HepG2 (cell line): ENCODE measurements around the gene TUBB2B. TPM values are rescaled to one million over a fixed set of nuclear protein-coding genes. Genes with fewer than 3 reads are reported as not detected.

Source experiments
- ATF2 ChIP-seq: sonication (generic); formaldehyde crosslinking; IDR thresholded peaks from 2 replicates; pipeline ENCODE4 v1.4.0; 2020; ENCODE audit warnings: missing genetic modification reagents
- ELF1 ChIP-seq: sonication (generic); formaldehyde crosslinking; IDR thresholded peaks from 2 replicates; pipeline ENCODE4 v1.4.0; 2020; ENCODE audit warnings: missing genetic modification reagents
- FOXP4 ChIP-seq: sonication (generic); formaldehyde crosslinking; IDR thresholded peaks from 2 replicates; pipeline ENCODE4 v1.4.0; 2020; ENCODE audit warnings: missing genetic modification reagents
- IRF2 ChIP-seq: IDR thresholded peaks from 2 replicates; pipeline ENCODE4 v1.6.1; 2018; ENCODE audit warnings: missing genetic modification reagents, missing compliant biosample characterization
- KMT2B ChIP-seq: IDR thresholded peaks from 2 replicates; pipeline ENCODE4 v1.6.1; 2016; ENCODE audit warnings: missing genetic modification reagents, missing compliant biosample characterization
- POGZ ChIP-seq: sonication (generic); formaldehyde crosslinking; IDR thresholded peaks from 2 replicates; pipeline ENCODE4 v1.4.0; 2020; ENCODE audit warnings: mild to moderate bottlenecking, missing genetic modification reagents
- PRDM10 ChIP-seq: sonication (generic); formaldehyde crosslinking; IDR thresholded peaks from 2 replicates; pipeline ENCODE4 v1.4.0; 2020; ENCODE audit warnings: low read depth, missing genetic modification reagents
- RARA ChIP-seq: IDR thresholded peaks from 2 replicates; pipeline ENCODE4 v1.6.1; 2016; ENCODE audit warnings: missing genetic modification reagents, missing compliant biosample characterization
- RFXANK ChIP-seq: IDR thresholded peaks from 2 replicates; pipeline ENCODE4 v1.6.1; 2016
- TFDP1 ChIP-seq: IDR thresholded peaks from 2 replicates; pipeline ENCODE4 v1.6.1; 2016; ENCODE audit warnings: missing compliant biosample characterization, missing genetic modification reagents, borderline replicate concordance
- ZNF512B ChIP-seq: sonication (generic); formaldehyde crosslinking; IDR thresholded peaks from 2 replicates; pipeline ENCODE4 v1.5.1; 2020; ENCODE audit warnings: missing genetic modification reagents, mild to moderate bottlenecking, borderline replicate concordance
- ZNF672 ChIP-seq: sonication (generic); formaldehyde crosslinking; IDR thresholded peaks from 2 replicates; pipeline ENCODE4 v1.8.1; 2022; ENCODE audit warnings: missing genetic modification reagents
- ZNF775 ChIP-seq: sonication (generic); formaldehyde crosslinking; IDR thresholded peaks from 2 replicates; pipeline ENCODE4 v1.4.0; 2020; ENCODE audit warnings: missing genetic modification reagents, mild to moderate bottlenecking, moderate library complexity, borderline replicate concordance
- ZNF850 ChIP-seq: sonication (generic); formaldehyde crosslinking; conservative IDR thresholded peaks from 2 replicates; pipeline ENCODE4 v1.9.0; 2021; ENCODE audit warnings: mild to moderate bottlenecking, missing genetic modification reagents
- ZNF891 ChIP-seq: sonication (generic); formaldehyde crosslinking; IDR thresholded peaks from 2 replicates; pipeline ENCODE4 v1.5.0; 2020; ENCODE audit warnings: mild to moderate bottlenecking, missing genetic modification reagents
- polyA plus RNA-seq, 8 experiments: library from polyadenylated mRNA; depleted of rRNA in 3 of 8; stranded (reverse) in 7 of 8; unstranded in 1 of 8; fragments of >200 nt; fragmentation: Illumina TruSeq in 4 of 8; extraction: Trizol in 4 of 8; gene quantifications; 2 replicates each; pipeline versions ENCODE4 v1.2.1 to v1.2.3, GENCODE V29; 2011 to 2016; ENCODE audit warnings: low read depth in 4 of 8, missing spikeins in 1 of 8, mixed read lengths in 1 of 8; ENCODE audit not compliant: insufficient read depth in 1 of 8
- total RNA-seq, 5 experiments: library from RNA; depleted of rRNA; stranded (reverse); fragments of >200 nt; fragmentation: Illumina TruSeq; extraction: Trizol; gene quantifications; 2 replicates each; pipeline ENCODE4 v1.2.3, GENCODE V29; 2016; ENCODE audit warnings: low read depth in 1 of 5

TUBB2B gene
- total and polyA plus RNA-seq, 2 of the 13 experiments (the other 11 are each of a cell fraction or from before 2014, with no cell fraction given) = 10.3 to 23.6 TPM

GRCh38 chr6:3259491-3259958, 32.1 kb upstream of the TUBB2B start (continued):
- 0 out of 2 replicates have a peak, but pooled peaks have one; percentile 25 for TF ChIP-seq PRDM10
- no peak for TF ChIP-seq FOXP4
- no peak for TF ChIP-seq ZNF512B (CRISPR knock-in tag)
- no peak for TF ChIP-seq ZNF850 (CRISPR knock-in tag)
- no peak for TF ChIP-seq ZNF672 (CRISPR knock-in tag)
- TF ChIP-seq ATF2 = peak; percentile 50; the same call in 1 of the 2 replicates
- TF ChIP-seq RFXANK (CRISPR knock-in tag) = no peak
- TF ChIP-seq IRF2 (CRISPR knock-in tag) = 0 out of 2 replicates have a peak, but pooled peaks have one; percentile 22
- peak; percentile 30; the same call in 1 of the 2 replicates for TF ChIP-seq ELF1 (CRISPR knock-in tag)
- TF ChIP-seq KMT2B = 0 out of 2 replicates have a peak, but pooled peaks have one; percentile 22
- TF ChIP-seq POGZ = 0 out of 2 replicates have a peak, but pooled peaks have one; percentile 1
- no peak for TF ChIP-seq ZNF775
- TF ChIP-seq RARA (CRISPR knock-in tag) = 0 out of 2 replicates have a peak, but pooled peaks have one; percentile 7
- TF ChIP-seq ZNF891 = no peak; the same call in none of the 2 replicates
- peak; percentile 78 for TF ChIP-seq TFDP1 (CRISPR knock-in tag)
